ENCODE data around the gene PANK2.
"Not testable (repeated sequence)": the region's sequence is repeated elsewhere in the genome, so short reads cannot be mapped to it uniquely, and the experiment has no call there.

The PANK2 gene

GRCh38 chr20:3863317-3863716 is 25.9 kb upstream of the PANK2 start:
- no peak for TF ChIP-seq ZNF274 (IDR thresholded peaks at IDR 0.05; ENCODE audit: low read depth, low read length)
- H3K4me3 ChIP-seq (ENCODE audit: low read length), result no peak overlapping the region

GRCh38 chr20:3864518-3864917 is 24.7 kb upstream of the PANK2 start:
- no peak overlapping the region for H3K4me3 ChIP-seq (ENCODE audit: low read length)
- no peak for TF ChIP-seq ZNF274 (IDR thresholded peaks at IDR 0.05; ENCODE audit: low read depth, low read length)

GRCh38 chr20:3865152-3865886 is 23.9 kb upstream of the PANK2 start:
- H3K4me3 ChIP-seq (ENCODE audit: low read length), result no peak overlapping the region
- TF ChIP-seq ZNF274 (IDR thresholded peaks at IDR 0.05; ENCODE audit: low read depth, low read length), result no peak

- H3K4me3 ChIP-seq (ENCODE audit: low read length), result no peak overlapping the region
- no peak for TF ChIP-seq ZNF274 (IDR thresholded peaks at IDR 0.05; ENCODE audit: low read depth, low read length)
Measured at GRCh38 chr20:3865887-3866407, 23.2 kb upstream of the PANK2 start.

GRCh38 chr20:3866464-3866863 is 22.7 kb upstream of the PANK2 start:
- no peak overlapping the region for H3K4me3 ChIP-seq (ENCODE audit: low read length)
- TF ChIP-seq ZNF274 (IDR thresholded peaks at IDR 0.05; ENCODE audit: low read depth, low read length), result no peak

GRCh38 chr20:3867802-3868201 is 21.4 kb upstream of the PANK2 start:
- H3K4me3 ChIP-seq (ENCODE audit: low read length), result no peak overlapping the region
- no peak for TF ChIP-seq ZNF274 (IDR thresholded peaks at IDR 0.05; ENCODE audit: low read depth, low read length)

GRCh38 chr20:3869839-3870634 is 19.1 kb upstream of the PANK2 start:
- no peak overlapping the region for H3K4me3 ChIP-seq (ENCODE audit: low read length)
- TF ChIP-seq ZNF274 (IDR thresholded peaks at IDR 0.05; ENCODE audit: low read depth, low read length), result no peak

- TF ChIP-seq ZNF274 (IDR thresholded peaks at IDR 0.05; ENCODE audit: low read depth, low read length), result no peak
- no peak overlapping the region for H3K4me3 ChIP-seq (ENCODE audit: low read length)
Measured at GRCh38 chr20:3871550-3872265, 17.5 kb upstream of the PANK2 start.

GRCh38 chr20:3873507-3873906 is 15.7 kb upstream of the PANK2 start:
- no peak for TF ChIP-seq ZNF274 (IDR thresholded peaks at IDR 0.05; ENCODE audit: low read depth, low read length)
- no peak overlapping the region for H3K4me3 ChIP-seq (ENCODE audit: low read length)

- TF ChIP-seq ZNF274 (IDR thresholded peaks at IDR 0.05; ENCODE audit: low read depth, low read length), result no peak
- H3K4me3 ChIP-seq (ENCODE audit: low read length), result no peak overlapping the region
Measured at GRCh38 chr20:3874194-3874844, 14.9 kb upstream of the PANK2 start.

- no peak overlapping the region for H3K4me3 ChIP-seq (ENCODE audit: low read length)
- TF ChIP-seq ZNF274 (IDR thresholded peaks at IDR 0.05; ENCODE audit: low read depth, low read length), result no peak
Measured at GRCh38 chr20:3875378-3875974, 13.7 kb upstream of the PANK2 start.

GRCh38 chr20:3876000-3876399 is 13.2 kb upstream of the PANK2 start:
- no peak for TF ChIP-seq ZNF274 (IDR thresholded peaks at IDR 0.05; ENCODE audit: low read depth, low read length)
- H3K4me3 ChIP-seq (ENCODE audit: low read length), result no peak overlapping the region

- H3K4me3 ChIP-seq (ENCODE audit: low read length), result no peak overlapping the region
- no peak for TF ChIP-seq ZNF274 (IDR thresholded peaks at IDR 0.05; ENCODE audit: low read depth, low read length)
Measured at GRCh38 chr20:3876676-3877075, 12.5 kb upstream of the PANK2 start.

GRCh38 chr20:3878921-3879274 is 10.3 kb upstream of the PANK2 start:
- not testable (repeated sequence) for H3K4me3 ChIP-seq (ENCODE audit: low read length)

Measured in GM08714 (cell line).